ENCODE results near the gene PCAT7.
"Not testable (repeated sequence)": the region's sequence is repeated elsewhere in the genome, so short reads cannot be mapped to it uniquely, and the experiment has no call there.

GRCh38 chr9:94564279-94564678 is 9.4 kb downstream of the PCAT7 start:
- not testable (repeated sequence) for TF ChIP-seq EZH2 (IDR thresholded peaks at IDR 0.05; ENCODE audit: borderline replicate concordance, control insufficient read depth, low read depth, low read length); NFYA (IDR thresholded peaks at IDR 0.05; ENCODE audit: borderline replicate concordance, low read depth, low read length); CTCF (IDR thresholded peaks at IDR 0.05 in 2 of 3, conservative IDR thresholded peaks at IDR 0.05 in 1 of 3; ENCODE audit: control insufficient read depth in 2 of 3, extremely low read depth in 1 of 3, insufficient read depth in 1 of 3, low read depth in 3 of 3, low read length in 3 of 3); POLR2AphosphoS5 (IDR thresholded peaks at IDR 0.05; ENCODE audit: low read length); USF2 (IDR thresholded peaks at IDR 0.05; ENCODE audit: borderline replicate concordance, low read depth, low read length); POLR2A (IDR thresholded peaks at IDR 0.05; ENCODE audit: low read depth, low read length); ESRRA (IDR thresholded peaks at IDR 0.05; ENCODE audit: low read length); PML (IDR thresholded peaks at IDR 0.05; ENCODE audit: low read length); CEBPB (IDR thresholded peaks at IDR 0.05; ENCODE audit: borderline replicate concordance in 1 of 2, low read depth in 2 of 2, low read length in 2 of 2); JUND (IDR thresholded peaks at IDR 0.05; ENCODE audit: low read depth, low read length); EED (IDR thresholded peaks at IDR 0.05; ENCODE audit: low read depth)

Data from GM12878 (cell line).